Activated naive CD8-positive, alpha-beta T cell treated with anti-CD3 and anti-CD28 coated beads, Interleukin-2, amount 50 U/mL, for 16 hours (primary cell): Measurements from ENCODE around the gene RPL7A.
"Not testable (repeated sequence)": the region's sequence is repeated elsewhere in the genome, so short reads cannot be mapped to it uniquely, and the experiment has no call there.

Experiments
- DNase-seq: peaks from one replicate; pipeline ENCODE4 v3.0.0-alpha.2; 2020; ENCODE audit warnings: low read depth, low spot score

The RPL7A gene

GRCh38 chr9:133327834-133328484, 20.1 kb upstream of the RPL7A start:
- no peak for DNase-seq

DNA sequence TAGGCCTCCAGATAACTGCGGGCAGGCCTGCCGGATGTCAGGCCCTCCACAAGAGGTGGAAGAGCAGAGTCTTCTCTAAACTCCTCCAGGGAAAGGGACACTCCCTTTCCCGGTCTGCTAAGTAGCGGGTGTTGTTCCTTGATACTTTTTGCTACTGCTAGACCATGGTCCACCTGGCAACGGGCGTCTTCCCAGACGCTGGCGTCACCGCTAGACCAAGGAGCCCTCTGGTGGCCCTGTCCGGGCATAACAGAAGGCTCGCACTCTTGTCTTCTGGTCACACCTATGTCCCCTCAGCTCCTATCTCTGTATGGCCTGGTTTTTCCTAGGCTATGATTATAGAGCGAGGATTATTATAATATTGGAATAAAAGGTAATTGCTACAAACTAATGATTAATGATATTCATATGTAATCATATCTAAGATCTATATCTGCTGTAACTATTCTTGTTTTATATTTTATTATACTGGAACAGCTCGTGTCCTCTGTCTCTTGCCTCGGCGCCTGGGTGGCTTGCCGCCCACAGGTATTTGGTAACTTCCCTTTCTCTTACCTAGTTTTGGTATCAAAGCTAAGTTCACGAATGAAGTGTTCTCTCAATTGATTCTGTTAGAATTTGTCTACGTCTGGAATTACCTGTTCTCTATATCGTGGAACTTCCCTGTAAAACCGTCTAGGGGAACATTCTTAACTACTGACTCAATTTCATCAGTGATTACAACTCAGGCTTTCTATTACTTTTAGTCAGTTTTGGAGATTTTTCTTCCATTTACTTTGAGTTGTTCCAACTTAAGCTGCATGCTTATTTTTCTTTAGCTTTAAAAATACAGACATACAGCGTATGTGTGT, 18.5 kb upstream of the RPL7A start:
- not testable (repeated sequence) for DNase-seq

GRCh38 chr9:133331221-133331620, 16.8 kb upstream of the RPL7A start:
- DNase-seq: no peak

DNA sequence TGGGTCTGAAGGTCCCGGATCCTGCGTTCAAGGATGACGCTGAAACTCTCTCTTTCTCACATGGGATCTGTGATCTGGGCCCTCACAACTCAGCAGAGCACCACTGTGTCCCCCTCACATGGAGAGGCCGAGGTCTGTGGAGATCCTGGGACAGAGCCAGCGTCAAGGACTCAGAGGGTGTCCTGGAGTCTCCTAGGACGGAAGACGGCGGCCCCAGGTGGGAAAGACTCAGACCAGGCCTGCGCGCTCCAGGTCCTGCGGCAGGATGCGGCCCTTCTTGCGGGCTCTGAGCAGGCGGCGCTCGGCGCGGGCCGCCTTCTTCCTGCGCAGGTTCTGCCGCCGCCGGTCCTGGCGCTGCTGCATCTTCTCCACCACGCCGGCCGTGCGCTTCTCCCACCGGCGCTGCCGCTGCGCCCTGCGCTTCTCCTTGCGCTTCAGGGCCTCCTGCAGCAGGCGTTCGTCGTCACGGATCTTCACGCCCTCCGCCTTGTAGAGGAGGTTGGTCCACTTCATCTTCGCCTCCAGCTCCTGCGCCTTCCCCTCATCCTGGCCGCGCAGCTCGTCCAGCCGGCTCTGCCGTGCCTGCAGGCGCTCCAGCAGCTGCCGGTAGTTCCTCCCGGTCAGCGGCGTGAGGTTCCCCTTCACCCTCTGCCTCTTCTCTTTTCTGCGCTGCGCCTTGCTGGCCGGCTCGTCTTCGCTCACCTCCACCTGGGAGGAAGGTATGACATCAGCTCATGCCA, 16.2 kb upstream of the RPL7A start:
- no peak for DNase-seq

GRCh38 chr9:133332381-133332730, 15.7 kb upstream of the RPL7A start:
- DNase-seq: no peak

- DNase-seq: no peak
These were observed 15.0 kb upstream of the RPL7A start for GRCh38 chr9:133333011-133333410.

DNA sequence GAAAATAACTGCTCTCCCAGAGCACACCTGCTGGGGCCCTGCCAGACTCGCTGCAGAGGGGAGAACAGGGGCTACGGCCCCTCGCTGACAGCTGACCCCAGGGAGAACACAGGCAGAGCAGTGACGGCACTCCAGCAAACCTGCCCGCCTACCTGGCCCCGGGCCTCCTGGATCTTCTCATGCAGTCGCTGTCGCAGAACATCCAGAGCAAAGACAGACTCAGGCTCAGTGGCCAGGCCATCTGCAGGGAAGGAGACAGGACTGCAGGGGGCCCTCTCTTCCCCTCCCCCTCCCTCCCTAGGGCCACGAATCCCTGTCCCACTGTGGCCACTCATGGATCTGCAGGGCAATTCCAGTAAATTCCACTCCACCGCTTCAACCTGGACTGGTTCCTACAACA, 14.5 kb upstream of the RPL7A start:
- no peak for DNase-seq

DNA sequence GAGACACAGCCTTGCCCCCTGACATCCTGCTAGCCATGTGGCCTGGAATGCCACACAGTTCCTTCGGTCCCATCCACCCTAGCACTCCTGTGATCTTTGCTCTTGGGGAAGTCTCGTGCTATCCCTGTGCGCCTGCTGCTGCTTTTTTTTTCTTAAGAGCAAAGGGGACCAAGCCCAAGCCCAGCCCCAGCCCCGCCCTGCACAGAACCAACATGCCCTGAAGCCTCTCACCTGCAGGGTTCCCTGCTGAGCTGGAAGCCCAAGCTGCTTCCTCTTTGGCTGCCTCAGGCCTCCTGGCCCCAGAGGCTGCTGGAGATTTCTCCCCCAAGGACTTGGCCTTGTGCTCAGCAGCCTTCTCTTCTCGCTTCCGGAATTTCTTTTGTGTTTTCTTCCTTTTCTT, 13.9 kb upstream of the RPL7A start:
- no peak for DNase-seq

DNA sequence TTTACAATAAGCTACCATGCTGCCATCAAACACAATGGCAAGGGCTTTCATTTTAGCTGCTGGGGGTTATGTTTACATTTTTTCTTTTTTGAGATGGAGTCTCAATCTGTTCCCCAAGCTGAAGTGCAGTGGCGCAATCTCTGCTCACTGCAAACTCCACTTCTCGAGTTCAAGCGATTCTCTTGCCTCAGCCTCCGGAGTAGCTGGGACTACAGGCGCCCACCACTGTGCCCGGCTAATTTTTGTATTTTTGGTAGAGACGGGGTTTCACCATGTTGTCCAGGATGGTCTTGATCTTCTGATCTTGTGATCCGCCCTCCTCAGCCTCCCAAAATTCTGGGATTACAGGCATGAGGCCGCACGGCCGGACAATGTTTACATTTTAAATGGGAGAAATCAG, 13.1 kb upstream of the RPL7A start:
- DNase-seq: not testable (repeated sequence)

- DNase-seq: peak; percentile 87
These were observed 11.8 kb upstream of the RPL7A start, which contains the start of gene SURF6 for GRCh38 chr9:133335924-133336811. SURF6 (minus strand) TSS chr9:133336188; CDS start chr9:133336132, 56 bp downstream.

GRCh38 chr9:133339641-133340040, 8.4 kb upstream of the RPL7A start:
- no peak for DNase-seq

GRCh38 chr9:133340256-133340655, 7.8 kb upstream of the RPL7A start:
- no peak for DNase-seq

- no peak for DNase-seq
These were observed 7.1 kb upstream of the RPL7A start for GRCh38 chr9:133340916-133341315.

DNA sequence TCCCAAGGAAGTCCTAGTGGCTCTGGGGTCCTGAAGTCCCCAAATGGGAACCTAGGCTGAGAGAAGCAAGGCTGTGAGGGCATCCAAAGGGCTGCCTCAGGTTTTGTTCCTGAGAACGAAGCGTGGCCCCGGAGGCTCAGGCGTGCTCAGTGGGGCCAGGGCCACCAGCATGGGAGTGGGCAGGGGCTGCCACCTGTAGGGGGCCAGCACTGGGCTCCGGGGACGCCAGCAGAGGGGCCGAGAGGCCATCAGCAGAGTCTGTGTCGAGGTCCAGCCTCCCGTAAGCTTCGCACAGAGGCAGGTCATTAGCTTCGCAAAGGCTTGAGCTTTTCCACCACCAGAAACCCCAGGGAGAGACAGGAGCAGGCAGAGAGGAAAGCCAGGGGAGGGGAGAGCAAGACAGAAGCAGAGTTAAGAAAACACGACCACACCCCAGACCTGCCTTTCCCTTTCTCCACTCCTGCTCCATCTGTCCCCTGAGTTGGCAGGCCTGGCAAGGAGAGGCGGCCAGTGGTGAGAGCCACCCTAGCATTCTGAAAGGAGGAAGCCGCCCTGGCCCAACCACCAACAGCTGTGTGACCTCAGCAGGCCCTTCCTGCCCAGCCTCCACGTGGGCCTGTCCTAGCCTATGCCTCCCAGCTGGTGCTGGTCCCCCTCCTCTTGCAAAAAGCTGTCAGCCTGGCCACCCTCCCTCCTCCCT, 6.5 kb upstream of the RPL7A start:
- DNase-seq: no peak

GRCh38 chr9:133342069-133342406, 6.0 kb upstream of the RPL7A start:
- DNase-seq: no peak

DNA sequence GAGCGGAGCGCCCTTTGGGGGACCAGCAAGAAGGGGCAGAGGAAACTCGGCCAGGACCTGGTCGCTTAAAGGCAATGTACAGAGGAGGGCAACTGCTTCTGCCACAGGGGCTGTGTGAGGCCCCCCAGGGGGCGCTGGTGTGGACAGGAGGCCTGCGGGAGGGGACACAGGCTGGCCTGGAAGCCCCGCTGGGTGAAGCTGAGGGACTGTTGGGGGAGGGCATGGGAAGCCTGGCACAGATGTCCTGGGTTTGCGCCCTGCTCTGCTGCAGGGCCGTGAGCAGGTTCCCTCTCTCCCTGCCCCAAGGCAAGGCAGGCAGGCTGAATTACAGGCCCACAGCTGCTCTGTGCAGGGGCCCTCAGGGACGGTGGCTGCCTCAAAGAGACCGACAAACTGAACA, 5.4 kb upstream of the RPL7A start:
- no peak for DNase-seq

DNA sequence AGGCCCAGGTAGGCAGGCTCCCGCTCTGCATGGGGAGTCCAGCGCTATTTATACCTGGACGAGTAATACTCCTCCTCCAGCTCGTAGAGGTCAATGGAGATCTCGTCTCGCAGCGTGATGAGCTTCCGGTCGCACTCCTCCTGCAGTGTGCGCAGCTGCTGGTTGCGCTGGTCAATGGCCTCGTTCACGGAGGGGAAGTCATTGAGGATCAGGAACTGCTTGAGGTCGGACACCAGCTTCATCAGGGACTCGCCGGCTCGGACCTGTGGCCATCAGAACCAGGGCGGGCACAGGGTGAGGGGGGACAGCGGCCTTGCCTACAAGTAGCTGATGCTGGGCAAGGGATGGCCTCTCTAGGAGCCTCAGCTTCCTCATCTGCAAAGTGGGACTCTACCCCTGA, 3.9 kb upstream of the RPL7A start:
- no peak for DNase-seq

- DNase-seq: no peak
These were observed 3.0 kb upstream of the RPL7A start for GRCh38 chr9:133344979-133345378.

DNA sequence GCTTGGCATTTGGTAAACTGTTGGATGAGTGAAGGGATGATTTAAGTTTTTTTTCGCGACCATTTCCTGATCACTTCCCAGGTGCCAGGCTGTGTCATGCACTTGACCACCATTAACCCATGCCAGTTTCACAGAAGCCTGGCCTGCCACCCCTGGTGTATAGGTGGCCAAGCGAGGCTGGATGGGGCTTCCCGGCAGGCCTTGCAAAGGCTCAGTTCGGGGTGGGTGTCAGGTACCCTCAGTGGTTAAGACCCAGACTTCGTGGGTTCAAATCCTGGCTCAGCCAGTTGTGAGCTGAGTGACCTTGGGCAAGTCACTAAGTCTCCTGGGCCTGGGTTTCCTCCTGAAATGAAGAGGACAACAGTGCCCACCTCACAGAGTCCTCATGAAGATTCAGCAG, 2.4 kb upstream of the RPL7A start:
- no peak for DNase-seq

DNA sequence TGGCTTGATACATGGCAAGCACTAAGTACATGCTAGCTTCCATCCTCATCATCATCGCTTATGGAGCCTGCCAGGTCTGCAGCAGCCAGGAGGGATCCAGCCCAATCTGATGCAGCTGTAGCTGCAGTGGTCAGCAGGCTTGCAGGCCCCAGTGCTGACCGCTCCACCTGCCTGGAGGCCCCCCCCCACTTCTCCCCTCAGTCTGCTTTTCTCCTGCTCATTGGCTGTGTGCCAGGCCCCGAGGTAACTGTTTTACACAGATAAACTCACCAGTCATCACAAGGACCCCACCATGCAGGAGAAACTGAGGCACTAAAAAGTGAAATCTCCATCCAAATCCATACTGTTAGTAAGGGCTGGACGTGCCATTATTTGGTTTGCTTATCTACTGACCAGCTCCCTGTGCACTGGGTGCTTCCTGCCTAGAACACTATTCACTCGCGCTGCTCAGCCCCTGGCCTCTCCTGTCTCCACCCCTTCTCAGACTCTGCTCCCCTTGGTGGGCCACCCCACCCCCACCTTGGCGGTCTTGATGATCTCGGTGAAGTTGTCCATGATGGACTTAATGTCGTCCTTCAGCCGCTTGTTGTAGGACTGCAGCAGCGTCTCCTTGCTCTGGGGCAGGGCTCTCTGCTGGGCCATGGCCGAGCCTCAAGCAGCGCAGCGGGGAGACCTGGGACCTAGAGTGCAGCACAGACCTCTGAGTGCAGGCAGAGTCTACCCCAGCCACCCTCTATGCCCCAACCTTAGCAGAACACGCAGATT, 1.8 kb upstream of the RPL7A start:
- no peak for DNase-seq
